Glomerular visceral epithelial cell (primary cell): ENCODE data around the gene B4GALNT1.

ENCODE experiments used
- DNase-seq: peaks from one replicate; pipeline ENCODE4 v3.0.0-alpha.2; 2016; ENCODE audit errors: extremely low spot score

B4GALNT1 gene

DNA sequence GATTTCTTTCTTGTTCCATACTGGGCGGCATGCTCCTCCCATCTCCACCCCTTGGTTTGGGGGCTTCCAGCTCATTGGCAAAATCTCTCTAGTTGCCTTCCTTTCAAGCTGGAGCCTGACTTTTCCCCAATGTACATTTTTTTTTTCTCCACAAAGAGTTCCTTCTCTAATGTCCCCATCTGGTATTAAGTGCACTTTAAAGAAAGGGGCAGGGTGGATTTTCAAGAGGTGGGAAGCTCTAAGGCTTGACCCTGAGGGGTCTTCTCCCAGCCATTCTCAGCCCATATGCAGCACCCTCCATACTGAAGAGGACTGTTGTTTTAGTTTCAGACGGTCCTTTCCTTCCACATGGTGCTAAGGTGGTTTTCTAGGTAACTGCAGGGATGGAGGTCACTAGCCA lies 47.8 kb downstream of the B4GALNT1 start:
- DNase-seq, result no peak

- DNase-seq, result no peak
These were observed 48.3 kb downstream of the B4GALNT1 start for GRCh38 chr12:57584690-57585089.

DNA sequence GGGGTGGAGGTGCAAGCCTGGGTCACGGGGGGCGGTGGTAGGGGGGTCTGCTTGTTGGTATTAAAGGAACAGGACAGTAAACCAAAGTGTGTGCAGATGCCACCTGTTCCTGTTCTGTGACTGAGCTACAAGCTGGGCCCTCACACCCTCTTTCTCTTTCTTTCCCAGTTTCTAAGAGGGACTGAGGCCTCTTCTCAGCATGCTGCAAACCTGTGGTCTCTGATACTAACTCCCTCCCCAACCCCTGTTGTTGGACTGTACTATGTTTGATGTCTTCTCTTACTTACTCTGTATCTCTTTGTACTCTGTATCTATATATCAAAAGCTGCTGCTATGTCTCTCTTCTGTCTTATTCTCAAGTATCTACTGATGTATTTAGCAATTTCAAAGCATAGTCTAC lies 49.0 kb downstream of the B4GALNT1 start:
- DNase-seq, result no peak

- peak; percentile 74 for DNase-seq
These were observed 49.8 kb downstream of the B4GALNT1 start for GRCh38 chr12:57583008-57583831.

- no peak for DNase-seq
These were observed 50.6 kb downstream of the B4GALNT1 start for GRCh38 chr12:57582440-57582839.

GRCh38 chr12:57581802-57582201 lies 51.2 kb downstream of the B4GALNT1 start:
- no peak for DNase-seq

GRCh38 chr12:57580466-57580795 lies 52.6 kb downstream of the B4GALNT1 start:
- no peak for DNase-seq

GRCh38 chr12:57579677-57580465 lies 53.1 kb downstream of the B4GALNT1 start:
- DNase-seq, result no peak

GRCh38 chr12:57579011-57579410 lies 54.0 kb downstream of the B4GALNT1 start:
- no peak for DNase-seq

DNA sequence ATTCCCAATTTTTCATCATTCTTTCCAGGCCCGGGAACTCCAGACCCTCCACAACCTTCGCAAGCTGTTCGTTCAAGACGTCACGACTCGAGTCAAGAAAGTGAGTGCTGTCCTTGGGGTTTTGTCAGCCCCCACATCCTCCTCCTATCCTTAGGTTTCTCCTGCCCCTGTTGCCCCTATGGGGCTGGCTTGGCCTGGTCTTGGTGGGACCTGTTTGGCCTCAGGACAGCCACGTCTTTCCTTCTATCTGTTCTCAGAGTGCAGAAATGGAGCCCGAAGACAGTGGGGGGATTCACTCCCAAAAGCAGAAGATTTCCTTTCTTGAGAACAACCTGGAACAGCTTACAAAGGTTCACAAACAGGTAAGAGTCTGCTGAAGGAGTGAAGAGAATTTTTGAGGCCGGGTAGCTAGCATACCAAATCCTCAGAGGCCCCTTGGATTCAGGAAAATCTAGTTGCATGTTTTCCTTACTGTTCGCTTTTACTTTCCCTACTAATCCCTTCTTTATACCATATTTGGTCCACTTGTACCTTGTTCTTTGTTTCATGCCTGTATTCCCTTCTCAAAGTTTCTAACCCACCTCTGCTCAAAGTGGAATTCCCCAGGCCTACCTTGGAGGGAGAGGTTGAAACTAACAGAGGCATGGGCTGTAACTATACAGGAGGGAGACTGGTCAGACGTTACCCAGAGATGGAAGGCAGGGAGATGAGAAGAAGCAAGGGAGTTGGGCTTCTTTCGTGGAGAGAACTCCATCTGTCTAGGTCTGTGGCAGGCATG lies 54.8 kb downstream of the B4GALNT1 start:
- DNase-seq, result no peak

DNA sequence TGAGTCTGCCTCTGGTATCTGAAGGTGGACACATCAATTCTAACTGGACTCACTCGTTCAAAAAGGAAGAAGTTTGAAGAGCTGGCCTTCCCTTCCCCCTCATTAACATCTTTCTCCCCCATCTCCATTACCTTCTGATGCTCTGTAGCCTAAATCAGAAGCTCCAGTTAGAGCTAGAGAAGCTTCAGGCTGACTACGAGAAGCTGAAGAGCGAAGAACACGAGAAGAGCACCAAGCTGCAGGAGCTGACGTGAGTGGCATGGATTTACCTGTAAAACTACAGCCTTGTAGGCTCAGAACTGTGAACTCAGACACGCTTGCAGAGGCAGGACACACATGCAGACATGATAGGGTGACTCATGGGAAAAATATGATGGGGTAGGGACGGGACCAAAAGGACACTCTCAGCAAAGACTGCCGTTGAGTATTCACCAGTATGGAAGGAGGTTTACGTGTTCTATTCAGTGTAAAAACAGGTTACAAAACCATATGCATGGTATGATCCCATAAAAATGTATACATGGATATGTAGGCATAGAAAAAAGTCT lies 56.3 kb downstream of the B4GALNT1 start:
- peak; percentile 21 for DNase-seq
